Measurements from ENCODE around the gene PRRT4. TPM values are rescaled to one million over a fixed set of nuclear protein-coding genes. Genes with fewer than 3 reads are reported as not detected.

PRRT4 gene
- total RNA-seq, 1 donor from 2014 or later = 0.47 TPM

DNA sequence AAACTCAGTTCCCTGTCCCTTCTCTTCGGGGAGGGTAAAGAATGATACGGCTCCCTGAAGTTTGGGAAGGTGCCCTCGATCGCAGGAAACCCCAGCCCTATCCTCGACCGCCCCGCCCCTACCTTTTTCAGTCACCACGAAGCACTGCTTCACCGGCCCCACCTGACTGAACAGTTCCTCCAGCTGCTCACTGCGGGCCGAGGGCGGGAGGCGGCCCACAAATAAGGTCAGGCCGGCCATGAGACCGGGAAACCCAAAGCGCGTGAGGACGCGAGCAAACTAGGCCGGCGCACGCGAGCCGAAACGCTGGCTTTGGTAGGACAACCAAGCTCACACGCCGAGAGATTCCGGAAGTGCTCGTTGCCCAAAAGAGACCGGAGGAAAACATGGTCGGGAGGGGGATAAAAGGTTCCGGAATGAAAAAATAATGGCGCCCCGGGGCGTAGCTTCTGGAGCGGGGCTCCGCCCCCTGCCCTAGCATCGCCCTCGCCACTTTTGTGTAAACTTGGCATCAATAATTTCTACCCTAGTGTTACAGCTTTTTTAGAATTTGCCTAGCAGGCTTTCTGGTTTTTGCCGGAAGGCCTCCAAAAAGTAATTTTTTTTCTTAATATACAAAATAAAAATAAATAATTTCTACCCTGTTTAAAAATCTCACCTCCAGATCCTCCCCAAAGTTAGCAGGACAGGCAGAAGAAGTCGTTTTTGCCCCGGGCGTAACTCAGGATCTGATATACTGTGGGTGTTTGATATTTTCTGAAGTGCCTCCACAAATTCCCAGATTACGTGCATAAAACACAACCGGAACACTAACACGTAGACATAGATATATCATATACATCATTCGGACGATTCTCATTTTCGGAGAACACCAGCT is 17.7 kb downstream of the PRRT4 start, which contains the start of gene RBM28:
RBM28 (minus strand) TSS at position 355 of the 877 bp plus-strand sequence; CDS start at position 240, 115 bp downstream.
- Histone ChIP-seq H3K9me3 (no peaks in the 10 kb centered on the region), H3K27me3 (ENCODE audit: low read depth) (no peaks in the 10 kb centered on the region), H3K27ac (peak within 1 kb of the TSS; percentile 75), H3K4me3 (peak within 1 kb of the TSS; percentile 73), H3K4me1 (peaks cover 31% of the 10 kb centered on the region), H3K36me3 (peaks cover 10% of the 10 kb centered on the region)
- ATAC-seq (peak; percentile 96 to 99), DNase-seq (peak; percentile 92)
- TF ChIP-seq, protein P1, sequence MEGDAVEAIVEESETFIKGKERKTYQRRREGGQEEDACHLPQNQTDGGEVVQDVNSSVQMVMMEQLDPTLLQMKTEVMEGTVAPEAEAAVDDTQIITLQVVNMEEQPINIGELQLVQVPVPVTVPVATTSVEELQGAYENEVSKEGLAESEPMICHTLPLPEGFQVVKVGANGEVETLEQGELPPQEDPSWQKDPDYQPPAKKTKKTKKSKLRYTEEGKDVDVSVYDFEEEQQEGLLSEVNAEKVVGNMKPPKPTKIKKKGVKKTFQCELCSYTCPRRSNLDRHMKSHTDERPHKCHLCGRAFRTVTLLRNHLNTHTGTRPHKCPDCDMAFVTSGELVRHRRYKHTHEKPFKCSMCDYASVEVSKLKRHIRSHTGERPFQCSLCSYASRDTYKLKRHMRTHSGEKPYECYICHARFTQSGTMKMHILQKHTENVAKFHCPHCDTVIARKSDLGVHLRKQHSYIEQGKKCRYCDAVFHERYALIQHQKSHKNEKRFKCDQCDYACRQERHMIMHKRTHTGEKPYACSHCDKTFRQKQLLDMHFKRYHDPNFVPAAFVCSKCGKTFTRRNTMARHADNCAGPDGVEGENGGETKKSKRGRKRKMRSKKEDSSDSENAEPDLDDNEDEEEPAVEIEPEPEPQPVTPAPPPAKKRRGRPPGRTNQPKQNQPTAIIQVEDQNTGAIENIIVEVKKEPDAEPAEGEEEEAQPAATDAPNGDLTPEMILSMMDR (IDR thresholded peaks at IDR 0.05) = no peak
- intact Hi-C loops (cut with DNase I) = no loop called here

DNA sequence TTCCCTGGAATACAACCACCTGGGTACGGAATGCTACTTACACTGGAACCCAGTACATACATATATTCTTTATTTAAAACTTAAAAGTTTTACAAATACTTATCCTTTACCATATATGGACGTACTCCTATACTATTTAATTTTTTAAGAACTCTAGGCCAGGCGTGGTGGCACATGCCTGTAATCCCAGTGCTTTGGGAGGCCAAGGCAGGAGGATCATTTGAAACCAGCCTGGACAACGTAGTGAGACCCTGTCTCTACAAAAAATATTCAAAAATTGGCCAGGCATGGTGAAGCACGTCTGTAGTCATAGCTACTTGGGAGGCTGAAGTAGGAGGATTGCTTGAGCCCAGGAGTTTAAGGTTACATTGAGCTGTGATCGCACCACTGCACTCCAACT is 19.8 kb downstream of the PRRT4 start:
- Histone ChIP-seq H3K36me3 (peaks cover 30% of the 10 kb centered on the region), H3K4me3 (no peak overlapping the region), H3K9me3 (no peaks in the 10 kb centered on the region), H3K27ac (no peak overlapping the region), H3K4me1 (peaks cover 31% of the 10 kb centered on the region), H3K27me3 (ENCODE audit: low read depth) (no peaks in the 10 kb centered on the region)
- TF ChIP-seq, protein P1 (IDR thresholded peaks at IDR 0.05) = no peak
- no peak for DNase-seq
- intact Hi-C loops (cut with DNase I) = no loop called here
- ATAC-seq = no peak

DNA sequence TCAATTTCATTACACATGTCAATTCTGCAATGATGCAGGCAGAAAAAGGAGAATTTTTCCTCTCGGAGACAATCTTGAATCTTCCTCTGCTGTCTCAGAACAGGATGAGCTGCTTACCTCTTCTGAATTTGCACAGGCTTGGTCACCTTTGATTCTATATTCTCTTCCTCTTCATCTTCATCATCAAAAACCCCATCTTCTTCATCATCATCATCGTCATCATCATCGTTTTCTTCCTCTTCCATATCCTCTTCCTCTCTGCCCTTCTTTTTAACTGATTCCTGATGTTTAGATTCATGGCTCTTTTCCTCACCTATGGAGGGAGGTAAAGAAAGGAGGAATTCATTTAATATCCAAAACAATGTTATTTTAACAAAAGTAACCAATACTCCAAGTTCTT is 25.8 kb downstream of the PRRT4 start:
- no peak overlapping the region for H3K27ac ChIP-seq
- ATAC-seq (no peak), DNase-seq (no peak)
- intact Hi-C loops (cut with DNase I) = no loop called here
- TF ChIP-seq, protein P1 (IDR thresholded peaks at IDR 0.05) = no peak
- no peaks in the 10 kb centered on the region for H3K27me3 ChIP-seq (ENCODE audit: low read depth)
- peaks cover 3% of the 10 kb centered on the region for H3K4me1 ChIP-seq
- H3K9me3 ChIP-seq = no peaks in the 10 kb centered on the region
- H3K4me3 ChIP-seq = no peak overlapping the region
- H3K36me3 ChIP-seq = peaks cover 90% of the 10 kb centered on the region

DNA sequence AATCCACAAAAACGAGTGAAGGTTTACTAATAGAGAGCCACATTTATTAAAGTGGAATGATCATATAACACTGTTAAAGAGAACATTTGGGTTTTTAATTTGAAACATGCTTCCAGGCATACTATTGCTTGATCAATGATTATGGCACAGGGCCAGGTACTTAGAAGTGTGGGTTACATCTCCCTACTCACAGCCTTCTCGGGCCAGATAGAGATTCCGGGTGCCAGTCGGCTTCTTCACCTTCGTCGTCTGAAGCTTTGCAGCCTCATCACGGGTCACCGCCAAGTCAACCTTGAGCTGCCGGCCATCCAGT is 37.2 kb downstream of the PRRT4 start:
- Histone ChIP-seq H3K27ac (no peak overlapping the region), H3K9me3 (no peaks in the 10 kb centered on the region), H3K4me1 (peaks cover 7% of the 10 kb centered on the region), H3K27me3 (ENCODE audit: low read depth) (no peaks in the 10 kb centered on the region), H3K36me3 (peaks cover 100% of the 10 kb centered on the region), H3K4me3 (no peak overlapping the region)
- DNase-seq (no peak), ATAC-seq (no peak)
- TF ChIP-seq, protein P1 (IDR thresholded peaks at IDR 0.05) = no peak
- intact Hi-C loops (cut with DNase I) = no loop called here

DNA sequence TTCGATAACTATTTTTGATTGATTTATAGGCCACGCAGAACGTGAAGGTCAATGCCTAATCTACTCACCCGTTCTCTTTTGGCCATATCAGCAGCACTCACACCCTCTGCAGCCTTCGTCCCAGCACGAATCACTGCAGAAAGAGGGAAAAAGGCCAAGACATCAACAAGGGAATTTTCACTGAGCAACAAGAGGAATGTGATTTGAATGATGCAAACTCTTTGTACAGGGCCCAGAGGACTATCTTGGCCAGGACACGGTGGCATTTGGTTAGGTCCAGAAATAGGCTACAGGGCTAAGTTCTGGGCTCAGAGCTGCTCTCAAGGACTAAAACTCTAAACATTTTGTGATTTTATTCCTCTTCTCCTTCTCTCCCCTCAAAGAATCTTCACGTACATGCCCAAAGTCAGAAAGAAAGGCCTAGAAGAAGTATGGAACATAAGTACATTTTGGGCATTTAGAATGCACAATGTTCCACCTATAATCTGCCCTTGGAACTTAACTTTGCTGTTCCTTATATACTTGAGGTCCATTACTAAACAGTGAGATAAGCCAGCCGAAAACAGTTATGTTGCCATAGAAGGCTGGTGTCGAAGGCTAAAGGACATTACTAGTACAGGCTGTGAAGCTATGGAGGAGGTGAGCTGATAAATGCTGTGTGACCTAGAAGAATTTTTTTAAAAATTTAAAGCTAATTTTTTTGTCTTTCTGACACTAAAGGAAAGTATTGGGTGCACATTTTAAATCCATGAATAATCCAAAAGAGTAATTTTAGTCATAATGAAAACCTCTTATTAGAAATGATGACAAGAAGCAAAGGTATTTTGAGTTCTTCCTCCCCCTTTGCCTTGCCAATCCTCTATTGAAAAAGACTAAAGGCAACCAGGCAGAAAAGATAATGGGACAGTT is 37.8 kb downstream of the PRRT4 start:
- intact Hi-C loops (cut with DNase I) = no loop called here
- H3K9me3 ChIP-seq = no peaks in the 10 kb centered on the region
- H3K36me3 ChIP-seq = peaks cover 100% of the 10 kb centered on the region
- H3K27me3 ChIP-seq (ENCODE audit: low read depth) = no peaks in the 10 kb centered on the region
- TF ChIP-seq, protein P1 (IDR thresholded peaks at IDR 0.05) = no peak
- H3K27ac ChIP-seq = no peak overlapping the region
- peaks cover 7% of the 10 kb centered on the region for H3K4me1 ChIP-seq
- H3K4me3 ChIP-seq = no peak overlapping the region
- peak in 1 of 2 donors; percentile 48 for ATAC-seq
- DNase-seq = no peak

Measured in lower lobe of right lung (tissue), 2 donors.